22Rv1 (cell line): ENCODE measurements around the gene GALNT18.

ENCODE experiments used
- CTCF ChIP-seq: fragments of 450-650 bp; IDR thresholded peaks from 2 replicates; pipeline ENCODE4 v1.5.1; 2017; ENCODE audit warnings: mild to moderate bottlenecking
- ZFX ChIP-seq: fragments of 450-650 bp; IDR thresholded peaks from 2 replicates; pipeline ENCODE4 v1.6.1; 2017; ENCODE audit warnings: antibody characterized with exemption, borderline replicate concordance

DNA sequence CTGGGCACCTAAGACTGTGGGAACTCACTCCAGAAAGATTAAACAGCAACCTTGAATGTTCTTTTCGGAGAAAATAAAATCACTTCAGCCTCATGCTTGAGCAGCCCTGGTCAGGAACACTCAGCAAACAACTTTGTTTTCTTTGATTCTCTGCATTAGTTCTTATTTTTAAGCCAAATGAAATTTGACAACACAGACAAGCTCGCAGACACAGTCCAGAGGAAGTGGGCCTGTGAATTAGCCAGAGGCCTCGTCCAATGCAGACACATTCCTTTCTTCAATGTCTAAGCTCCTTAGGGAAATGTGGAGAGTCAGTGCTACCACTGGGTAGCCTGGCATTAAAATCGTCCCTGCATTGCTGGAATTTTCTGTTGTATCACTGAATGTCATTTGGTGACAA, 205.9 kb downstream of the GALNT18 start:
- TF ChIP-seq CTCF (no peak), ZFX (no peak)
